Endothelial cell of umbilical vein (primary cell): ENCODE results near the gene SCTR. TPM values are rescaled to one million over a fixed set of nuclear protein-coding genes. Genes with fewer than 3 reads are reported as not detected.

ENCODE experiments used
- BruUV-seq: library from RNA; stranded (reverse); fragments of 400-500 nt; replicated peaks from 2 replicates; lab custom pipeline; 2021; lab: Mats Ljungman, UMichigan
- CTCF ChIA-PET: fragments of 300-600, 350-600 bp; sonication (Branson Sonifier 250); formaldehyde crosslinking; loops from one replicate; lab custom pipeline; 2021; ENCODE audit warnings: antibody characterized with exemption, inconsistent platforms; lab: Charles Lee
- POLR2A ChIA-PET: fragments of 300-600, 350-600 bp; sonication (Branson Sonifier 250); formaldehyde crosslinking; loops from one replicate; lab custom pipeline; 2021; ENCODE audit warnings: antibody characterized with exemption, inconsistent platforms; lab: Charles Lee
- DNase-seq: peaks from one replicate; pipeline ENCODE4 v3.0.0-alpha.2; 2011; ENCODE audit warnings: low read depth, low spot score
- FAIRE-seq: peaks from 2 replicates; lab custom pipeline; 2011; peaks lifted over from hg19 to GRCh38; lab: Jason Lieb, UNC
- H2AFZ ChIP-seq: 2 replicates; pipeline ENCODE4 v1.6.0; 2012; ENCODE audit warnings: low read depth, low read length, control low read depth, inconsistent platforms
- H3K27ac ChIP-seq: 2 replicates; pipeline ENCODE4 v1.5.1; 2011; ENCODE audit warnings: low read depth, mild to moderate bottlenecking, control low read depth, low read length, moderate library complexity; ENCODE audit not compliant: insufficient read depth
- H3K27me3 ChIP-seq, 2 experiments: 2 replicates each; pipeline versions ENCODE4 v1.6.0 to v1.6.1; 2011; ENCODE audit warnings: low read length in 2 of 2, mixed read lengths in 1 of 2; ENCODE audit not compliant: control insufficient read depth in 2 of 2, insufficient read depth in 2 of 2
- H3K36me3 ChIP-seq, 2 experiments: 2 replicates in 1 of 2; 3 replicates in 1 of 2; pipeline ENCODE4 v1.5.1; 2011; ENCODE audit warnings: low read length in 2 of 2, mild to moderate bottlenecking in 1 of 2, moderate library complexity in 1 of 2; ENCODE audit not compliant: control insufficient read depth in 2 of 2, insufficient read depth in 2 of 2; ENCODE audit errors: extremely low read depth in 1 of 2
- H3K4me1 ChIP-seq: 3 replicates; pipeline ENCODE4 v1.5.1; 2011; ENCODE audit warnings: mild to moderate bottlenecking, low read length; ENCODE audit not compliant: control insufficient read depth, insufficient read depth; ENCODE audit errors: extremely low read depth
- H3K4me2 ChIP-seq: 2 replicates; pipeline ENCODE4 v1.6.1; 2011; ENCODE audit warnings: low read length, control low read depth, mixed read lengths; ENCODE audit not compliant: insufficient read depth
- H3K4me3 ChIP-seq, 3 experiments: fragments of 200-600 bp in 1 of 3; sonication (generic), shearing (Covaris generic) in 1 of 3; replicated peaks in 1 of 3; 2 replicates each; pipeline ENCODE4 v1.5.1; 2011 to 2016; ENCODE audit warnings: control low read depth in 3 of 3, low read length in 3 of 3, mild to moderate bottlenecking in 2 of 3, inconsistent platforms in 1 of 3, low read depth in 1 of 3, moderate library complexity in 1 of 3; ENCODE audit not compliant: insufficient read depth in 1 of 3
- H3K79me2 ChIP-seq: 2 replicates; pipeline ENCODE4 v1.6.0; 2012; ENCODE audit warnings: low read length, inconsistent platforms; ENCODE audit not compliant: control insufficient read depth, insufficient read depth
- H3K9ac ChIP-seq: replicated peaks from 2 replicates; pipeline ENCODE3; 2011; ENCODE audit warnings: low read length, control low read depth; ENCODE audit not compliant: insufficient read depth; ENCODE audit errors: extremely low read depth
- H3K9me1 ChIP-seq: replicated peaks from 3 replicates; pipeline ENCODE4 v1.6.0; 2011; ENCODE audit warnings: mild to moderate bottlenecking, low read length; ENCODE audit not compliant: control insufficient read depth, insufficient read depth; ENCODE audit errors: extremely low read depth
- H3K9me3 ChIP-seq: replicated peaks from 2 replicates; pipeline ENCODE4 v1.5.1; 2012; ENCODE audit warnings: low read length, inconsistent platforms; ENCODE audit not compliant: control insufficient read depth, insufficient read depth
- H4K20me1 ChIP-seq: replicated peaks from 2 replicates; pipeline ENCODE3; 2011; ENCODE audit warnings: mild to moderate bottlenecking, low read length; ENCODE audit not compliant: control insufficient read depth, insufficient read depth; ENCODE audit errors: extremely low read depth
- CTCF ChIP-seq, 2 donors: IDR thresholded peaks; 1 replicate in 1 of 2; 2 replicates in 1 of 2; pipeline ENCODE4 v1.5.1; 2011; ENCODE audit warnings: low read length in 2 of 2, mild to moderate bottlenecking in 2 of 2, moderate library complexity in 2 of 2, control low read depth in 1 of 2, inconsistent platforms in 1 of 2, low read depth in 1 of 2; ENCODE audit not compliant: insufficient read depth in 1 of 2; ENCODE audit errors: extremely low read depth in 1 of 2
- EZH2 ChIP-seq: IDR thresholded peaks from 2 replicates; pipeline ENCODE4 v1.6.1; 2012; ENCODE audit warnings: borderline replicate concordance, low read depth, mild to moderate bottlenecking, moderate library complexity, low read length, inconsistent platforms; ENCODE audit not compliant: severe bottlenecking
- FOS ChIP-seq: IDR thresholded peaks from 2 replicates; pipeline ENCODE4 v1.6.1; 2011; ENCODE audit warnings: mild to moderate bottlenecking, low read length, moderate library complexity, borderline replicate concordance; ENCODE audit not compliant: insufficient read depth
- GATA2 ChIP-seq: IDR thresholded peaks from 2 replicates; pipeline ENCODE4 v1.7.0; 2011; ENCODE audit warnings: low read depth, mild to moderate bottlenecking, moderate library complexity, mixed read lengths, low read length; ENCODE audit not compliant: insufficient read length, insufficient read depth
- JUN ChIP-seq: IDR thresholded peaks from 2 replicates; pipeline ENCODE4 v1.6.1; 2011; ENCODE audit warnings: borderline replicate concordance, low read depth; ENCODE audit not compliant: insufficient read length, insufficient read depth
- MAX ChIP-seq: IDR thresholded peaks from 2 replicates; pipeline ENCODE4 v1.6.1; 2011; ENCODE audit not compliant: insufficient read depth, insufficient read length
- MYC ChIP-seq: IDR thresholded peaks from one replicate; pipeline ENCODE4 v1.6.1; 2011; ENCODE audit warnings: mild to moderate bottlenecking, low read depth, low read length
- POLR2A ChIP-seq: IDR thresholded peaks from 2 replicates; pipeline ENCODE4 v1.6.1; 2012; ENCODE audit warnings: low read depth, mild to moderate bottlenecking, control low read depth, low read length
- POLR2AphosphoS5 ChIP-seq: IDR thresholded peaks from 2 replicates; pipeline ENCODE4 v1.6.1; 2012; ENCODE audit warnings: low read depth, mild to moderate bottlenecking, control low read depth, low read length, moderate library complexity; ENCODE audit not compliant: insufficient read depth
- dilution Hi-C: fragments of 300-500 bp; cut with MboI; formaldehyde crosslinking; loops from one replicate; pipeline ENCODE4 v1.15.0; 2019; ENCODE audit warnings: low sequenced_read_pairs; ENCODE audit not compliant: extremely low pct_ligation_motif_present
- intact Hi-C: fragments of 100-400 bp; cut with micrococcal nuclease; formaldehyde crosslinking; loops from one replicate; pipeline ENCODE4 v1.10.0; 2022
- polyA plus RNA-seq, 4 experiments: library from polyadenylated mRNA; depleted of rRNA in 3 of 4; stranded (reverse) in 3 of 4; unstranded in 1 of 4; fragments of >200 nt; gene quantifications; 2 replicates each; pipeline versions ENCODE4 v1.2.1 to v1.2.3, GENCODE V29; 2011 to 2012; ENCODE audit warnings: missing spikeins in 1 of 4
- total RNA-seq: library from RNA; stranded (reverse); gene quantifications from 2 replicates; pipeline ENCODE4 v1.2.3, GENCODE V29; 2021

Gene SCTR
- total and polyA plus RNA-seq, 2 donors (not counting 3 experiments of a cell fraction or from before 2014, with no cell fraction given), result not detected

GRCh38 chr2:119518401-119519056, 5.8 kb downstream of the SCTR start:
- no TSS peak for BruUV-seq
- H3K27ac ChIP-seq, result no peak overlapping the region
- intact Hi-C loops (no loop called here), dilution Hi-C loops (no loop called here)
- no peak for DNase-seq
- POLR2A ChIA-PET, result no interaction called here
- TF ChIP-seq POLR2AphosphoS5, result no peak
- TF ChIP-seq JUN, result no peak
- TF ChIP-seq FOS, result no peak
- TF ChIP-seq POLR2A, result no peak
- no peak for TF ChIP-seq MYC
- TF ChIP-seq EZH2, result no peak
- no peak for TF ChIP-seq CTCF (IDR thresholded peaks at IDR 0.05; ENCODE audit: extremely low read depth in 1 of 2, insufficient read depth in 1 of 2, low read depth in 1 of 2, low read length in 2 of 2)
- no peak for TF ChIP-seq GATA2
- no peak for TF ChIP-seq MAX
- no peaks in the 10 kb centered on the region for H4K20me1 ChIP-seq
- H3K4me2 ChIP-seq, result no peak overlapping the region
- FAIRE-seq, result no peak
- no peak overlapping the region for H3K4me3 ChIP-seq
- H2AFZ ChIP-seq, result no peak overlapping the region
- H3K36me3 ChIP-seq, result no peaks in the 10 kb centered on the region
- no peaks in the 10 kb centered on the region for H3K79me2 ChIP-seq
- no peaks in the 10 kb centered on the region for H3K9me3 ChIP-seq
- no peaks in the 10 kb centered on the region for H3K9me1 ChIP-seq
- CTCF ChIA-PET, result interaction anchor here (0.7 to 2.0 kb wide), 4 partner anchors 21 to 143 kb away, joined by 3 to 7 read pairs (median 6); no protein-coding TSS in a partner anchor
- H3K27me3 ChIP-seq, result peaks cover 11 to 14% of the 10 kb centered on the region in 2 experiments
- no peak overlapping the region for H3K9ac ChIP-seq
- H3K4me1 ChIP-seq, result no peaks in the 10 kb centered on the region
